SK-N-SH (cell line): Measurements from ENCODE around the gene ARHGAP20. TPM values are rescaled to one million over a fixed set of nuclear protein-coding genes. Genes with fewer than 3 reads are reported as not detected.

ENCODE experiments used
- CTCF ChIA-PET: fragments of 300-600, 350-600 bp; formaldehyde crosslinking; extraction: SDS; loops from one replicate; lab custom pipeline; 2021; lab: Yijun Ruan, JAX
- POLR2A ChIA-PET: fragments of 350-600 bp; sonication (Branson Sonifier 250); formaldehyde crosslinking; extraction: SDS; loops from one replicate; lab custom pipeline; 2020; ENCODE audit warnings: antibody characterized with exemption, inconsistent platforms; lab: Yijun Ruan, JAX
- DNase-seq: peaks from one replicate; pipeline ENCODE4 v3.0.0; 2012
- H2AFZ ChIP-seq: fragments of 200-600 bp; sonication (generic); 2 replicates; pipeline ENCODE4 v1.8.1; 2016; ENCODE audit warnings: antibody characterized with exemption, mild to moderate bottlenecking, low read depth
- H3F3A ChIP-seq: fragments of 200-600 bp; sonication (generic); replicated peaks from 2 replicates; pipeline ENCODE3; 2016; ENCODE audit warnings: antibody characterized with exemption, mild to moderate bottlenecking; ENCODE audit not compliant: insufficient read depth
- H3K27ac ChIP-seq, 2 experiments: fragments of 200-500 bp in 1 of 2; fragments of 200-600 bp in 1 of 2; sonication (Bioruptor generic) in 1 of 2; sonication (generic), shearing (Covaris generic) in 1 of 2; 2 replicates each; pipeline versions ENCODE4 v1.5.1 to v1.6.1; 2014 to 2016; ENCODE audit warnings: low read depth in 2 of 2, inconsistent platforms in 1 of 2, low read length in 1 of 2, mild to moderate bottlenecking in 1 of 2, mixed read lengths in 1 of 2
- H3K27me3 ChIP-seq: fragments of 200-600 bp; sonication (generic), shearing (Covaris generic); 2 replicates; pipeline ENCODE4 v1.6.1; 2016; ENCODE audit warnings: mixed run types; ENCODE audit not compliant: insufficient read depth
- H3K36me3 ChIP-seq, 2 experiments: fragments of 200-500 bp in 1 of 2; fragments of 200-600 bp in 1 of 2; sonication (Bioruptor generic) in 1 of 2; sonication (generic) in 1 of 2; replicated peaks in 1 of 2; 2 replicates each; pipeline versions ENCODE3 to v1.5.1; 2014 to 2016; ENCODE audit warnings: low read length in 1 of 2, mild to moderate bottlenecking in 1 of 2; ENCODE audit not compliant: insufficient read depth in 2 of 2, control insufficient read depth in 1 of 2
- H3K4me1 ChIP-seq, 2 experiments: fragments of 200-500 bp in 1 of 2; fragments of 200-600 bp in 1 of 2; sonication (Bioruptor generic) in 1 of 2; sonication (generic), shearing (Covaris generic) in 1 of 2; 2 replicates each; pipeline versions ENCODE4 v1.5.1 to v1.6.1; 2014 to 2016; ENCODE audit warnings: low read depth in 1 of 2, low read length in 1 of 2, mixed run types in 1 of 2; ENCODE audit not compliant: insufficient read depth in 2 of 2, control insufficient read depth in 1 of 2
- H3K4me2 ChIP-seq: fragments of 200-600 bp; sonication (generic), shearing (Covaris generic); 2 replicates; pipeline ENCODE4 v1.6.1; 2017; ENCODE audit warnings: mixed run types
- H3K4me3 ChIP-seq, 2 experiments: fragments of 200-500 bp in 1 of 2; fragments of 200-600 bp in 1 of 2; sonication (Bioruptor generic) in 1 of 2; sonication (generic), shearing (Covaris generic) in 1 of 2; 2 replicates each; pipeline versions ENCODE4 v1.5.1 to v1.8.1; 2014 to 2016; ENCODE audit warnings: low read depth in 2 of 2, inconsistent platforms in 1 of 2, low read length in 1 of 2, mild to moderate bottlenecking in 1 of 2, mixed read lengths in 1 of 2, moderate library complexity in 1 of 2
- H3K79me2 ChIP-seq: fragments of 200-600 bp; sonication (generic); 2 replicates; pipeline ENCODE4 v1.8.1; 2017; ENCODE audit warnings: mild to moderate bottlenecking; ENCODE audit not compliant: insufficient read depth
- H3K9ac ChIP-seq: fragments of 200-600 bp; sonication (generic); 2 replicates; pipeline ENCODE4 v1.6.1; 2017; ENCODE audit warnings: mixed run types
- H3K9me2 ChIP-seq: fragments of 200-600 bp; sonication (generic); 2 replicates; pipeline ENCODE4 v1.6.1; 2017; ENCODE audit warnings: mixed run types
- H3K9me3 ChIP-seq: fragments of 200-600 bp; sonication (generic); 2 replicates; pipeline ENCODE4 v1.6.1; 2017; ENCODE audit warnings: mixed run types, mild to moderate bottlenecking, moderate library complexity
- H4K20me1 ChIP-seq: fragments of 200-600 bp; sonication (generic); 2 replicates; pipeline ENCODE4 v1.6.1; 2017; ENCODE audit warnings: mild to moderate bottlenecking, mixed run types; ENCODE audit not compliant: insufficient read depth
- CHD2 ChIP-seq: fragments of 150-350 bp; IDR thresholded peaks from 2 replicates; pipeline ENCODE4 v1.6.1; 2018; ENCODE audit warnings: low read length; ENCODE audit not compliant: partially characterized antibody
- ELF1 ChIP-seq: IDR thresholded peaks from 2 replicates; pipeline ENCODE4 v1.4.0; 2012
- EZH2phosphoT487 ChIP-seq: fragments of 200-600 bp; sonication (generic); IDR thresholded peaks from 2 replicates; pipeline ENCODE4 v1.6.1; 2017; ENCODE audit warnings: low read depth, mixed run types, mild to moderate bottlenecking, antibody characterized with exemption, moderate library complexity, borderline replicate concordance
- MEF2A ChIP-seq: IDR thresholded peaks from 2 replicates; pipeline ENCODE4 v1.4.0; 2012; ENCODE audit warnings: low read depth, borderline replicate concordance
- PBX3 ChIP-seq: IDR thresholded peaks from 2 replicates; pipeline ENCODE4; 2012
- POLR2AphosphoS5 ChIP-seq: IDR thresholded peaks from 2 replicates; pipeline ENCODE4 v1.6.1; 2012; ENCODE audit warnings: low read depth, low read length
- RCOR1 ChIP-seq: fragments of 150-350 bp; IDR thresholded peaks from 2 replicates; pipeline ENCODE4 v1.6.1; 2017; ENCODE audit warnings: antibody characterized with exemption, low read length
- RFX5 ChIP-seq: IDR thresholded peaks from 2 replicates; pipeline ENCODE4 v1.6.1; 2012; ENCODE audit warnings: mild to moderate bottlenecking, improper control_type of control experiment, low read length
- RXRA ChIP-seq: IDR thresholded peaks from 2 replicates; pipeline ENCODE4 v1.4.0; 2012; ENCODE audit warnings: low read depth, mild to moderate bottlenecking, borderline replicate concordance
- SIN3A ChIP-seq: IDR thresholded peaks from 2 replicates; pipeline ENCODE4 v1.6.1; 2012; ENCODE audit warnings: low read depth, mild to moderate bottlenecking, low read length, moderate library complexity, borderline replicate concordance
- TCF12 ChIP-seq: IDR thresholded peaks from 2 replicates; pipeline ENCODE4 v1.4.0; 2012
- TEAD4 ChIP-seq: IDR thresholded peaks from 2 replicates; pipeline ENCODE4 v1.4.0; 2012; ENCODE audit warnings: mild to moderate bottlenecking, borderline replicate concordance; ENCODE audit not compliant: insufficient read depth
- YY1 ChIP-seq: IDR thresholded peaks from 2 replicates; pipeline ENCODE4 v1.4.0; 2012; ENCODE audit warnings: low read depth, mild to moderate bottlenecking
- ZBTB33 ChIP-seq: IDR thresholded peaks from 2 replicates; pipeline ENCODE4 v1.4.0; 2012; ENCODE audit warnings: low read depth, borderline replicate concordance
- WGBS: methylation state at CpG from one replicate; pipeline ENCODE4 v1.1.6; 2017; ENCODE audit warnings: low lambda C conversion rate; 5-methylcytosine and 5-hydroxymethylcytosine counted together
- polyA plus RNA-seq, 3 experiments: library from polyadenylated mRNA; depleted of rRNA; stranded (reverse); fragments of >200 nt; gene quantifications; 2 replicates each; pipeline ENCODE4 v1.2.3, GENCODE V29; 2012
- TF ChIP-seq, protein P1 (sequence below): fragments of 150-350 bp; IDR thresholded peaks from 2 replicates; pipeline ENCODE4 v1.6.1; 2017; ENCODE audit warnings: antibody characterized with exemption, low read length, low read depth, borderline replicate concordance
- TF ChIP-seq, protein P2 (sequence below): fragments of 150-350 bp; IDR thresholded peaks from 2 replicates; pipeline ENCODE4 v1.6.1; 2016; ENCODE audit warnings: mild to moderate bottlenecking, low read depth, low read length

Gene ARHGAP20
- polyA plus RNA-seq, 1 of the 3 experiments (the other 2 are of a cell fraction): 0.76 TPM

DNA sequence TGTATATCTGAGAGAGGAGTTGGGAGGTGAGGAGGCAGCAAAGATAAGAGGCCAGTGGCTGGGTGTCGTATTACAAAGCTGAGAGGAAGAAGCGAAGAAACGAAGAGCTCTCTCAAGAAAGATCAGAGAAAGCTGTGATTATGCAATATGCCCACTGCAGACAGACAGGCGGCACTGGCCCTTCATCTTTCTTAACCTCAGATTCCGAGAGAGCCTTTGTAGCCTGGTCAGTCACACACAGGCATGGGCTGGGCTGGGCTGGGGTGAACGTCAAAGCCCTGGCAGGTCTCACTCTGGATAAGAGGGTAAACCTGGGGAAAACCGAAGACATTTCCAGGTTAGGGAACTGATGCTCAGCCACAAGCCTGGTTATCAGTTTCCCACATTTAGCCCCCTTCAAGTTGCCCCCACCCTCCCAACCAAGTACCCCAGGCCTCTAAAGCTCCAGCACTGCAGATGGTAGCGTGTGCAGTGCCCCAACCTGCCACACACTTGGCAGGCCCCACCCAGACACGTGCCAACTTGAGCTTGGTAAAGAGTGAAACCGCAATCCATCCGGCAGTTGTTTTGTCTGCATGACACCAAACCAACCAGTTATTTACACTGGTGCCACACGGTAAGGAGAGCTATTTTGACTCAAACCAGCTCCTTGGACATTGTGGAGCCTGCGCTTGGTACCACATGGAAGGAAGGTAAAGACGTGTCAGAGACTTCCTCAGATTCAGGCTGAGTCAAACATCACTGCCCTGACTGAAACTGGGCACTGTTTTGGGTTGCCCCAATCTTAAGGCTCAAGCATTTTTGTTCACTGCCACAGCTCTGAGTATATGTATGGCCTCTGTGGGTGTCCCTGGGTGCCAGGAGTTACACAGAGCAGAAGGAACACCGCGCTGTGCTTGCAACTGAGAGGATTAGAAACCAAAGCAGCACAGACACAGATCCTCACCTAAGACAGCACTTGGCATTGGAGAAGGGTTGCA is 146.6 kb downstream of the ARHGAP20 start (continued):
- no peak for TF ChIP-seq RCOR1

DNA sequence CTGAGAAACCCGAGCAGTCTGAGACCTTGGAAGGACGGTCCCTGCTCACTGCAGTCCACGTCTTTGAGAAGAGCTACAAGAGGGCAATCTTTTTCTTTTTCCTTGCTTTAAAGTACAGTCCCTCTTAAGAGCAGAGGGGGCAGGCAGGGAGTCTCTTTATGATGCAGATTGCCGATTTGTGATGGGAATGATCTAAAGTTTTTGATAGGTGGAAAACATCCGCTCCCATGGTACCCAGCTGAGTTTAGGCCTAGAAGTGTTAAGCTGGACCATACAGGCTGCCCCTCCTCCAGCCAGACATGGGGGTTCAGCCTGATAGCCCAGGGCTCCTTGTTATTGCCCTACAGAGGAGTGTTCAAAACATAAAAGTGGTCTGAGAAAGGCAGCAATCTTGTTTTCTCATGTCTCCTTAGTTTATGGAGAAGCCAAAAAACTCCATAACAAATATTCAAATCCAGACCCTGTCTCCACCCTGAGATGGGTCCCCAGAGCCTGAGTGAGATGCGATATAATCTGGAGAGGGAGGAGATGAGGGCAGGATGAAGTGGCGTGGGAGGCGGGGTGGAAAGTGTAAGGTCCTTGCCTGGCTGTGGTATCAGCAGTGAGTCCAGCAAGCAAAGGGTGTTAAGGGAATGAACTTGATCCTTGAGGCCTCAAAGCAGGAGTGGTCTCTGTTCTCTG is 147.4 kb downstream of the ARHGAP20 start:
- 69% methylated on average over 8 of the region's 8 CpGs for WGBS
- TF ChIP-seq CHD2 (no peak), POLR2AphosphoS5 (no peak), MEF2A (no peak), RXRA (no peak), ZBTB33 (no peak), RCOR1 (no peak), ELF1 (no peak), TCF12 (no peak), SIN3A (no peak), RFX5 (no peak), TEAD4 (no peak), YY1 (no peak), PBX3 (no peak), EZH2phosphoT487 (no peak)
- TF ChIP-seq, protein P1, sequence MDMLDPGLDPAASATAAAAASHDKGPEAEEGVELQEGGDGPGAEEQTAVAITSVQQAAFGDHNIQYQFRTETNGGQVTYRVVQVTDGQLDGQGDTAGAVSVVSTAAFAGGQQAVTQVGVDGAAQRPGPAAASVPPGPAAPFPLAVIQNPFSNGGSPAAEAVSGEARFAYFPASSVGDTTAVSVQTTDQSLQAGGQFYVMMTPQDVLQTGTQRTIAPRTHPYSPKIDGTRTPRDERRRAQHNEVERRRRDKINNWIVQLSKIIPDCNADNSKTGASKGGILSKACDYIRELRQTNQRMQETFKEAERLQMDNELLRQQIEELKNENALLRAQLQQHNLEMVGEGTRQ: no peak
- TF ChIP-seq, protein P2, sequence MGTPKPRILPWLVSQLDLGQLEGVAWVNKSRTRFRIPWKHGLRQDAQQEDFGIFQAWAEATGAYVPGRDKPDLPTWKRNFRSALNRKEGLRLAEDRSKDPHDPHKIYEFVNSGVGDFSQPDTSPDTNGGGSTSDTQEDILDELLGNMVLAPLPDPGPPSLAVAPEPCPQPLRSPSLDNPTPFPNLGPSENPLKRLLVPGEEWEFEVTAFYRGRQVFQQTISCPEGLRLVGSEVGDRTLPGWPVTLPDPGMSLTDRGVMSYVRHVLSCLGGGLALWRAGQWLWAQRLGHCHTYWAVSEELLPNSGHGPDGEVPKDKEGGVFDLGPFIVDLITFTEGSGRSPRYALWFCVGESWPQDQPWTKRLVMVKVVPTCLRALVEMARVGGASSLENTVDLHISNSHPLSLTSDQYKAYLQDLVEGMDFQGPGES: no peak
- TF ChIP-seq, all 33 proteins: peak for 0
- no peak overlapping the region for H3K4me2 ChIP-seq
- no peaks in the 10 kb centered on the region for H3F3A ChIP-seq
- no peak overlapping the region for H3K4me3 ChIP-seq
- no peak overlapping the region for H2AFZ ChIP-seq
- no peaks in the 10 kb centered on the region for H3K9me3 ChIP-seq
- CTCF ChIA-PET: no interaction called here
- DNase-seq: no peak
- no peaks in the 10 kb centered on the region for H3K9me2 ChIP-seq
- no peak overlapping the region for H3K27ac ChIP-seq
- no peaks in the 10 kb centered on the region for H3K36me3 ChIP-seq
- peaks cover 4% of the 10 kb centered on the region; the same call in 1 of the 2 replicates for H3K27me3 ChIP-seq
- H3K79me2 ChIP-seq: no peaks in the 10 kb centered on the region
- no peak overlapping the region for H3K9ac ChIP-seq
- H3K4me1 ChIP-seq: no peaks in the 10 kb centered on the region
- POLR2A ChIA-PET: no interaction called here
- H4K20me1 ChIP-seq: no peaks in the 10 kb centered on the region
